Chondrocyte (in vitro differentiated cells): ENCODE results near the gene ACAA1. TPM values are rescaled to one million over a fixed set of nuclear protein-coding genes. Genes with fewer than 3 reads are reported as not detected.

Experiments
- DNase-seq: peaks from one replicate; pipeline ENCODE4 v3.0.0; 2021; ENCODE audit warnings: mixed read lengths, low spot score
- H3K27ac Mint-ChIP-seq: one replicate; pipeline ENCODE4 v1.8.0; 2021; ENCODE audit warnings: mild to moderate bottlenecking, moderate library complexity, mixed read lengths; ENCODE audit not compliant: unreplicated experiment
- H3K27me3 Mint-ChIP-seq: 2 replicates; pipeline ENCODE4 v1.8.0; 2021; ENCODE audit warnings: low read depth, mixed read lengths
- H3K36me3 Mint-ChIP-seq: 2 replicates; pipeline ENCODE4 v1.8.0; 2021; ENCODE audit warnings: low read depth, mixed read lengths
- H3K4me1 Mint-ChIP-seq: 2 replicates; pipeline ENCODE4 v1.8.0; 2021; ENCODE audit warnings: low read depth, mild to moderate bottlenecking, mixed read lengths
- H3K4me3 Mint-ChIP-seq: one replicate; pipeline ENCODE4 v1.8.0; 2021; ENCODE audit warnings: mild to moderate bottlenecking, moderate library complexity, mixed read lengths; ENCODE audit not compliant: unreplicated experiment
- H3K9me3 Mint-ChIP-seq: 2 replicates; pipeline ENCODE4 v1.8.0; 2021; ENCODE audit warnings: low read depth, mixed read lengths
- total RNA-seq: library from RNA; stranded (reverse); gene quantifications from 3 replicates; pipeline ENCODE4 v1.2.1, GENCODE V29; 2021
- TF ChIP-seq, protein P1 (sequence below): fragments of 200-600 bp; sonication (generic); IDR thresholded peaks from 2 replicates; pipeline ENCODE4 v1.5.0; 2021; ENCODE audit warnings: antibody characterized with exemption, mild to moderate bottlenecking, moderate library complexity

Gene ACAA1
- total RNA-seq, 1 donor from 2014 or later = 48.6 TPM

DNA sequence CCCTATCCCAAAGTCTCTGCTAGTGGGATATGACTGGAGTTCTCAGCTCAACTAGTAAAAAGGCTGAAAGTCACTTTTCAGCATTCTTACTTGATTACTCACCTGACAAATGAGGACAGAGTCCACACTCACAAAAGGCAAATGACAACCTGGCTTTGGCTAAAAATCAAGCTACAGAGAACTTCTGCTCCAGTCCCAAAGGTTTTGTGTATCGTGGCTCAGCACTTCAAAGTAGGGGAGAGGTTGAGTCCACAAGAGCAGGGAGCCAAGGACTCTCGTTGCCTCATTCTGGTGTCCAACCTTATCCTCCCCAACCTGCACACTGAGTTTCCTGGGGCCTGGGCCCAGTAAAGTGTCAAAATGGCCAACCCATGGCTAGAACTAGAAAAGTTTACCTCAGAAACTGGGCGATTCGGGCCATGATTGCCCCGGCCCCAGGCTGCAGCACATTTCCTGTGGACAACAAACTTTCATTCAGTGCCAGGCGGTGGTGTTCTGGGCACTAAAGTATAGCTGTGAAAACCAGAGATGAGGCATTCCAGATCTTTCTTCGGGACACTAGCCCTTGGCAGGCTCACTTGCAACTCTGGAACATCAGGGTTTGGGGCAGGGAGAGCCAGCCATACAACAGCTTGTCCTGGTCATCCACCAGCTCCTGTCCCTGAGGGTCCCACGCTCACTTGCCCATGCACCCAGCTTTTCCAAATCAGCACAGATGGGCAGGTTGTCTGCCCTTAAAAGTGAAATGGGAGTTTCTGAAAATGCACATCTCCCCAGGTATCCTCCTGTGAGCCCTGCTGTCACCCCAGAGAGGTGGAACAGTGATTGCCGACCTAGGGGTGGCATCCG is 3.1 kb downstream of the ACAA1 start:
- Mint-ChIP-seq H3K4me1 (peaks cover 31% of the 10 kb centered on the region), H3K36me3 (peaks cover 21% of the 10 kb centered on the region), H3K9me3 (no peaks in the 10 kb centered on the region), H3K27me3 (no peaks in the 10 kb centered on the region), H3K27ac (no peak overlapping the region), H3K4me3 (no peak overlapping the region)
- DNase-seq = no peak
- TF ChIP-seq, protein P1, sequence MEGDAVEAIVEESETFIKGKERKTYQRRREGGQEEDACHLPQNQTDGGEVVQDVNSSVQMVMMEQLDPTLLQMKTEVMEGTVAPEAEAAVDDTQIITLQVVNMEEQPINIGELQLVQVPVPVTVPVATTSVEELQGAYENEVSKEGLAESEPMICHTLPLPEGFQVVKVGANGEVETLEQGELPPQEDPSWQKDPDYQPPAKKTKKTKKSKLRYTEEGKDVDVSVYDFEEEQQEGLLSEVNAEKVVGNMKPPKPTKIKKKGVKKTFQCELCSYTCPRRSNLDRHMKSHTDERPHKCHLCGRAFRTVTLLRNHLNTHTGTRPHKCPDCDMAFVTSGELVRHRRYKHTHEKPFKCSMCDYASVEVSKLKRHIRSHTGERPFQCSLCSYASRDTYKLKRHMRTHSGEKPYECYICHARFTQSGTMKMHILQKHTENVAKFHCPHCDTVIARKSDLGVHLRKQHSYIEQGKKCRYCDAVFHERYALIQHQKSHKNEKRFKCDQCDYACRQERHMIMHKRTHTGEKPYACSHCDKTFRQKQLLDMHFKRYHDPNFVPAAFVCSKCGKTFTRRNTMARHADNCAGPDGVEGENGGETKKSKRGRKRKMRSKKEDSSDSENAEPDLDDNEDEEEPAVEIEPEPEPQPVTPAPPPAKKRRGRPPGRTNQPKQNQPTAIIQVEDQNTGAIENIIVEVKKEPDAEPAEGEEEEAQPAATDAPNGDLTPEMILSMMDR = no peak

DNA sequence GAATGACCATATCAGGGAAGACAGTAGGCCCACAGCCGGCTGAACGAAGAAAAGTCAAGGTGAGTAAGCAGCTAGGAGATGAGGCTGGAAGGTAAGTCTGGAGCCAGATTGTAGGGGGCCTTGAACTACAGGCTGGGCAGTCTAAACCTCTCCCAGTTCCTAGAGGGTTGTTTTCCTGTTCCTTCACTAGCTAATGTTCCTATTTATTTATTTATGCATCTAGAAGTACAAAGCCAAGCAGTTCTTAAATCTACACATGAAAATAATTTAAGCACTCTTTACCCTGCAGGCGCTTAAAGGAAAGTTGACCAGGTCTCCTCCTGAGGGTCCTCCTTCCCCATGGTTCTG is 3.7 kb downstream of the ACAA1 start:
- TF ChIP-seq, protein P1 = no peak
- Mint-ChIP-seq H3K27ac (no peak overlapping the region), H3K9me3 (no peaks in the 10 kb centered on the region), H3K36me3 (peaks cover 22% of the 10 kb centered on the region), H3K27me3 (no peaks in the 10 kb centered on the region), H3K4me1 (peaks cover 28% of the 10 kb centered on the region), H3K4me3 (no peak overlapping the region)
- no peak for DNase-seq

DNA sequence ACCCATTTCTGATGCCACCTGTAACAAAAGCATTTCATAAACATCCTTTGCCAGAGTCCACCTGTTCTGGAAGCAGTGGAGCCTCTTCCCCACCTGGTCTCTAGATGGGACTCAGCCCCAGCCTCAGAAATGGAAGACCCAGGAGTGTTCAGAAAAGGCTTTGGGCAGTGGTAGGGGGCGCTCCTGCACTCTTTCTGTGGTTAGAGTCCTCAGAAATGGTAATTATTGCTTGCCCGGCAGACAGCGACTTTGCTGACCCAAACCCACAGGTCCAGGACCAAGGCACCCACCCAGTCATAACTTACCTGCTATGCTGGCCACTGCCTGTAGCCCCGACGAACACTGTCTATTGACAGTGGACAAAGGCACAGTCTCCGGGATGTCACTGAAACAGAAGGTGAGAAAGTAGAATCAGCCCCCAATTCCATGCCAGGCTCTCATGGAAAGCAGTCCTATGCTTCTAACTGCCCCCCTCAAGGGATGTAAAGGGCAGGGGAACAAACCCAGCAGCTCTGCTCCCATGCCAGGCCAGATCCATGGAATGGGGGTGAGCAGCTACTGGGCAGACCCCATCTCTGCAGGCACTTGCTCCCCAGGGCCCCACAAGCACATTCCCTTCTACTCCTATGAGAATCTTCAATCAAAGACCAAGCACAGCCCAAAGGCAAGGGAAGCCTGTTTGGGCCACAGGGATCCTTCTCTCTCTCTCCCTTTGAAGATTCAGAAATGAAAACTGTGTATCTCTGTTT is 5.1 kb downstream of the ACAA1 start:
- Mint-ChIP-seq H3K4me1 (peaks cover 20% of the 10 kb centered on the region), H3K27ac (no peak overlapping the region), H3K27me3 (no peaks in the 10 kb centered on the region), H3K9me3 (no peaks in the 10 kb centered on the region), H3K36me3 (peaks cover 30% of the 10 kb centered on the region), H3K4me3 (no peak overlapping the region)
- TF ChIP-seq, protein P1 = peak; percentile 75
- DNase-seq = no peak

GRCh38 chr3:38130631-38131065 is 6.3 kb downstream of the ACAA1 start:
- Mint-ChIP-seq H3K4me1 (peaks cover 12% of the 10 kb centered on the region), H3K27ac (no peak overlapping the region), H3K9me3 (no peaks in the 10 kb centered on the region), H3K36me3 (peaks cover 36% of the 10 kb centered on the region), H3K27me3 (no peaks in the 10 kb centered on the region), H3K4me3 (no peak overlapping the region)
- DNase-seq = no peak
- TF ChIP-seq, protein P1 = no peak

DNA sequence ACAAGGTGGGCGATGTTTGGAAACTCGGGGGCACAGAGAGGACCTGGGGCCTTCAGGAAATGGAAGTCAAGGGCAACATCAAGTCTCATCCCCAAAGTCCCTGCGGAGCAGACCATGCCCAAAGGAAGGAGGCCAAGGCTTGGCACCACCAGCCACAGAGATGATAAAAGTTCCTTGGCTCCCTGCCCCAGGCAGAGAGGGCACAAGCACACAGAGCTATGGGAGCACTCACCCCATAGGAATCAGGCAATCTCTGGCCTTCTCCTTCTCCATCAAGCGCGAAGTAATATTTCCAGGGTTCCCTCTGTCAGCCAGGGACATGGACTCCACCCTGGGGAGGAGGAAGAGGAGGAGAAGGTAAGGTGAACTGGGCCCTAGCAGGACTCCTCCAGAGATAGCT is 7.9 kb downstream of the ACAA1 start:
- no peak for DNase-seq
- H3K27me3 Mint-ChIP-seq = no peaks in the 10 kb centered on the region
- TF ChIP-seq, protein P1 = no peak
- H3K27ac Mint-ChIP-seq = no peak overlapping the region
- H3K36me3 Mint-ChIP-seq = peaks cover 42% of the 10 kb centered on the region
- H3K4me3 Mint-ChIP-seq = no peak overlapping the region
- no peaks in the 10 kb centered on the region for H3K9me3 Mint-ChIP-seq
- no peaks in the 10 kb centered on the region for H3K4me1 Mint-ChIP-seq
